A673 (cell line): ENCODE measurements around the gene ZNF462.

ENCODE experiments used
- EZH2 ChIP-seq: fragments of 200-600 bp; sonication (generic); IDR thresholded peaks from 2 replicates; pipeline ENCODE4 v1.6.1; 2017; ENCODE audit warnings: borderline replicate concordance, low read depth, mild to moderate bottlenecking, mixed read lengths, antibody characterized with exemption, low read length; ENCODE audit not compliant: poor library complexity, severe bottlenecking
- TF ChIP-seq, protein P1 (sequence below): fragments of 300-800, 200-600 bp; sonication (generic); conservative IDR thresholded peaks from 2 replicates; pipeline ENCODE4 v1.5.1; 2017; ENCODE audit warnings: low read depth, mild to moderate bottlenecking, antibody characterized with exemption, low read length, moderate library complexity, mixed read lengths

DNA sequence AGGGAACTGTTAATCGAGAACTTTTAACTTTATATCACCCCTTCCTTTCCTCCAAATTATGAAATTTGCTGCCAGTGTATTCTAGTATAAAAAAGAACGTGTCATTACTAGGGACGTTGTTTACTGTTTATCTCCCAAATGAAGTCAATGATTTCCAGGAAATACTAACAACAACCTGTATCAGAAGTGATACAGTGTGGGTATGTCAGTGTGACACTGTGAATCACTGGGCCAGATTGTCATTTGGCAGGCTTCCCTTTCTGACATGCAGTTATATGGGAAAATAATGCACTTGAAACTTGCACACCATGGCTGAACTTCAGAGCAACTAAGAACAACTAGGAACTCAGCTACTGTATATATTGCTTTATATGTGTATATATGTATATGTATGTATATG is 12.6 kb downstream of the ZNF462 start:
- no peak for TF ChIP-seq EZH2
- TF ChIP-seq, protein P1, sequence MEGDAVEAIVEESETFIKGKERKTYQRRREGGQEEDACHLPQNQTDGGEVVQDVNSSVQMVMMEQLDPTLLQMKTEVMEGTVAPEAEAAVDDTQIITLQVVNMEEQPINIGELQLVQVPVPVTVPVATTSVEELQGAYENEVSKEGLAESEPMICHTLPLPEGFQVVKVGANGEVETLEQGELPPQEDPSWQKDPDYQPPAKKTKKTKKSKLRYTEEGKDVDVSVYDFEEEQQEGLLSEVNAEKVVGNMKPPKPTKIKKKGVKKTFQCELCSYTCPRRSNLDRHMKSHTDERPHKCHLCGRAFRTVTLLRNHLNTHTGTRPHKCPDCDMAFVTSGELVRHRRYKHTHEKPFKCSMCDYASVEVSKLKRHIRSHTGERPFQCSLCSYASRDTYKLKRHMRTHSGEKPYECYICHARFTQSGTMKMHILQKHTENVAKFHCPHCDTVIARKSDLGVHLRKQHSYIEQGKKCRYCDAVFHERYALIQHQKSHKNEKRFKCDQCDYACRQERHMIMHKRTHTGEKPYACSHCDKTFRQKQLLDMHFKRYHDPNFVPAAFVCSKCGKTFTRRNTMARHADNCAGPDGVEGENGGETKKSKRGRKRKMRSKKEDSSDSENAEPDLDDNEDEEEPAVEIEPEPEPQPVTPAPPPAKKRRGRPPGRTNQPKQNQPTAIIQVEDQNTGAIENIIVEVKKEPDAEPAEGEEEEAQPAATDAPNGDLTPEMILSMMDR, result no peak
